Heart right ventricle (tissue), 16 donors: ENCODE results near the gene AVPR2. TPM values are rescaled to one million over a fixed set of nuclear protein-coding genes. Genes with fewer than 3 reads are reported as not detected.

Source experiments
- ATAC-seq, 8 donors: fragments of 200-7000 bp; cut with Tn5 transposase; one replicate each; pipeline ENCODE4 v1.9.1; 2020; ENCODE audit warnings: mild to moderate bottlenecking in 8 of 8, moderate library complexity in 8 of 8, moderate number of reproducible peaks in 1 of 8
- DNase-seq, 2 donors: peaks; one replicate each; pipeline ENCODE4 v3.0.0-alpha.2; 2020
- H3K27ac ChIP-seq, 10 donors: fragments of 200-600 bp; sonication (generic) in 2 of 10; one replicate each; pipeline versions ENCODE4 v1.5.0 to v1.8.0; 2020 to 2022; ENCODE audit warnings: mild to moderate bottlenecking in 3 of 10
- H3K27me3 ChIP-seq, 7 donors: fragments of 200-600 bp; one replicate each; pipeline ENCODE4 v1.8.0; 2021 to 2022; ENCODE audit warnings: mild to moderate bottlenecking in 2 of 7
- H3K36me3 ChIP-seq, 9 donors: fragments of 200-600 bp; sonication (generic) in 1 of 9; one replicate each; pipeline versions ENCODE4 v1.5.0 to v1.8.0; 2020 to 2022; ENCODE audit warnings: mild to moderate bottlenecking in 2 of 9
- H3K4me1 ChIP-seq, 9 donors: fragments of 200-600 bp; sonication (generic) in 1 of 9; one replicate each; pipeline versions ENCODE4 v1.5.0 to v1.8.0; 2020 to 2022; ENCODE audit warnings: mild to moderate bottlenecking in 4 of 9
- H3K4me3 ChIP-seq, 10 donors: fragments of 200-600 bp; sonication (generic) in 2 of 10; one replicate each; pipeline versions ENCODE4 v1.5.0 to v1.8.0; 2020 to 2022; ENCODE audit warnings: mild to moderate bottlenecking in 7 of 10, moderate library complexity in 2 of 10
- H3K9me3 ChIP-seq, 11 donors: fragments of 200-600 bp in 10 of 11; sonication (generic) in 2 of 11; one replicate each; pipeline versions ENCODE4 v1.5.0 to v1.8.0; 2013 to 2022; ENCODE audit warnings: mild to moderate bottlenecking in 2 of 11, control low read depth in 1 of 11, moderate library complexity in 1 of 11
- WGBS, 2 donors: extraction: QIAGEN DNeasy Blood & Tissue Kit; methylation state at CpG; one replicate each; pipeline ENCODE4 v1.1.7; 2013; ENCODE audit warnings: inconsistent platforms in 1 of 2; 5-methylcytosine and 5-hydroxymethylcytosine counted together
- intact Hi-C, 10 donors: fragments of 100-400 bp; cut with DNase I; formaldehyde crosslinking; loops; one replicate each; pipeline versions ENCODE4 v1.11.1 to v1.14.2; 2022
- polyA plus RNA-seq, 2 donors: library from polyadenylated mRNA; stranded (reverse); fragments of 200-250 nt; gene quantifications; one replicate each; pipeline ENCODE4 v1.2.3, GENCODE V29; 2013
- total RNA-seq, 10 donors: library from RNA; stranded (reverse); fragmentation: NEBNext Ultra II Directional in 3 of 10; extraction: Animal tissue kit (Norgen Biotek cat#: 25700) in 3 of 10; gene quantifications; one replicate each; pipeline versions ENCODE4 v1.2.1 to v1.2.4, GENCODE V29; 2021 to 2023
- TF ChIP-seq, protein P1 (sequence below), 9 donors: fragments of 200-600 bp; sonication (generic) in 2 of 9; IDR thresholded peaks; one replicate each; pipeline versions ENCODE4 v1.5.0 to v1.8.0; 2021 to 2022; ENCODE audit warnings: antibody characterized with exemption in 9 of 9, mild to moderate bottlenecking in 5 of 9, moderate library complexity in 1 of 9
- donor health status: Arrhythmogenic right ventricular cardiomyopathy.
- donor health status: ischemic (EF 13 %, LVEDD 7.1; RV severe dilation, severe dysfunction).
- donor health status: healthy with polysubstance abuse.
- donor health status: DM: no; HTN: yes; CAD: no.
- donor health status: DM: no; HTN: no; CAD: no.
- donor health status: ischemic (EF 25% LVEDD 6.9; RV normal size, moderate dysfunction).
- donor health status: ischemic (EF 25% LVEDD 5.7; RV mildly dilated, moderate dysfunction).
- donor health status: healthy.
- donor health status: DM: yes; HTN: yes; CAD: no.
- donor health status: Ischemic cardiomyopathy.
- donor health status: ischemic (EF 35%, LVEDD 5.7; RV mildly dilated, moderate dysfunction).
- donor health status: nonischemic (EF 11% LVEDD 7.7; RV severe dilation, severe dysfunction).
- donor health status: DM: yes; HTN: yes; CAD: no.
- donor health status: PGD.
- donor health status: ischemic (EF 29% LVEDD 5.4; RV normal size, mild dysfunction).
- donor health status: nonischemic (EF 23%, LVEDD 6.1; RV moderate dilation, normal function).

The AVPR2 gene
- total and polyA plus RNA-seq, 12 donors: 1.4 to 8.9 (median 2.4) TPM

DNA sequence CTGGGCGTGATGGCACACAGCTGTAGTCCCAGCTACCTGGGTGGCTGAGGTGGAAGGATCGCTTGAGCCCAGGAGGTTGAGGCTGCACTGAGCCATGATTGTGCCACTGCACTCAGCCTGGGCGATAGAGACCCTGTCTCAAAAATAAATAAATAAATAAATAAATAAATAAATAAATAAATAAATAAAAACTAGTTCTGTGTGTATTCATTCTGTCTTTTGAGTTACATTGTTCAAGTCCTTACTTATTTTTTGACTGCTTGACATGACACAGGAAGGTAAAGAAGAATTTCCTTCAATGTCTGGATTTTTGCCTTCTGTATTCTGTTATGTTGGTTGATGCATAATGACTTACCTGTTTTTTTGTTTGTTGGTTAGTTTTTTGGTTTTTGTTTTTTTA lies 32.6 kb downstream of the AVPR2 start:
- peaks cover 0 to 34% (median 15%) of the 10 kb centered on the region in 9 donors for H3K4me1 ChIP-seq
- no peaks in the 10 kb centered on the region for H3K9me3 ChIP-seq
- H3K36me3 ChIP-seq: peaks cover 0 to 14% (median 0%) of the 10 kb centered on the region in 9 donors
- DNase-seq (no peak), ATAC-seq (no peak)
- TF ChIP-seq, protein P1, sequence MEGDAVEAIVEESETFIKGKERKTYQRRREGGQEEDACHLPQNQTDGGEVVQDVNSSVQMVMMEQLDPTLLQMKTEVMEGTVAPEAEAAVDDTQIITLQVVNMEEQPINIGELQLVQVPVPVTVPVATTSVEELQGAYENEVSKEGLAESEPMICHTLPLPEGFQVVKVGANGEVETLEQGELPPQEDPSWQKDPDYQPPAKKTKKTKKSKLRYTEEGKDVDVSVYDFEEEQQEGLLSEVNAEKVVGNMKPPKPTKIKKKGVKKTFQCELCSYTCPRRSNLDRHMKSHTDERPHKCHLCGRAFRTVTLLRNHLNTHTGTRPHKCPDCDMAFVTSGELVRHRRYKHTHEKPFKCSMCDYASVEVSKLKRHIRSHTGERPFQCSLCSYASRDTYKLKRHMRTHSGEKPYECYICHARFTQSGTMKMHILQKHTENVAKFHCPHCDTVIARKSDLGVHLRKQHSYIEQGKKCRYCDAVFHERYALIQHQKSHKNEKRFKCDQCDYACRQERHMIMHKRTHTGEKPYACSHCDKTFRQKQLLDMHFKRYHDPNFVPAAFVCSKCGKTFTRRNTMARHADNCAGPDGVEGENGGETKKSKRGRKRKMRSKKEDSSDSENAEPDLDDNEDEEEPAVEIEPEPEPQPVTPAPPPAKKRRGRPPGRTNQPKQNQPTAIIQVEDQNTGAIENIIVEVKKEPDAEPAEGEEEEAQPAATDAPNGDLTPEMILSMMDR (IDR thresholded peaks at IDR 0.05): no peak
- WGBS, 2 donors: 89 to 97% methylated on average over 3 of the region's 3 CpGs
- H3K4me3 ChIP-seq: no peak overlapping the region
- intact Hi-C loops: no loop called here
- H3K27me3 ChIP-seq: peaks cover 0 to 45% (median 0%) of the 10 kb centered on the region in 7 donors
- H3K27ac ChIP-seq: no peak overlapping the region

DNA sequence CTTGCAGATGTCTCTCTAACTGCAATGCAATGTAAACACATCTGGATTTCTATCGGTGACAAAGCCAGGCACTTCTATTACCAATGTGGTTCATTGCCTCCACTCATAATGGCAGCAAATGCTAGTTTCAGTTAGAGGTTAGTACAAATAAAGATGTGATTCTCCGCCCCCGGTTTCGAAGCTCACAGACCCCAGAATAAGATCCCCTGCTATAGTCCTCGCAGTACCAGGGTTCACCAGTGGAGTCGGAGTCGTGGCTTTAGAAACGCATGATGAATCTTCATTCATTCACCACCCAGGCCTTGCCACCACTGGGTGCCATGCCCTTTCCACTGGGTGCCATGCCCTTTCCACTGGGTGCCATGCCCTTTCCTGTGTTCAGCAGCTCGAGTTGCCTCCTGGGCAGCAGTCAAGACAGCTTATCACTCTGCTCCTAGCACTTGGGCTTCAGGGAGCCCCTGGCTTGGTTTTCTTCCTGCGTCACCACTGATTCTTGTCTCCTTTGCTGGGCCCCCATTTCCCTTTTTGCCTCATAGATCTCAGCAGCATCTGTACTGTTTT lies 33.8 kb downstream of the AVPR2 start:
- peaks cover 0 to 57% (median 0%) of the 10 kb centered on the region in 7 donors for H3K27me3 ChIP-seq
- intact Hi-C loops: no loop called here
- H3K27ac ChIP-seq: no peak overlapping the region
- H3K4me1 ChIP-seq: peaks cover 0 to 31% (median 11%) of the 10 kb centered on the region in 9 donors
- TF ChIP-seq, protein P1 (IDR thresholded peaks at IDR 0.05): no peak
- DNase-seq (no peak), ATAC-seq (no peak)
- WGBS, 2 donors: 83% methylated on average over 10 of the region's 10 CpGs
- H3K36me3 ChIP-seq: peaks cover 0 to 3% (median 0%) of the 10 kb centered on the region in 9 donors
- H3K4me3 ChIP-seq: no peak overlapping the region
- no peaks in the 10 kb centered on the region for H3K9me3 ChIP-seq

DNA sequence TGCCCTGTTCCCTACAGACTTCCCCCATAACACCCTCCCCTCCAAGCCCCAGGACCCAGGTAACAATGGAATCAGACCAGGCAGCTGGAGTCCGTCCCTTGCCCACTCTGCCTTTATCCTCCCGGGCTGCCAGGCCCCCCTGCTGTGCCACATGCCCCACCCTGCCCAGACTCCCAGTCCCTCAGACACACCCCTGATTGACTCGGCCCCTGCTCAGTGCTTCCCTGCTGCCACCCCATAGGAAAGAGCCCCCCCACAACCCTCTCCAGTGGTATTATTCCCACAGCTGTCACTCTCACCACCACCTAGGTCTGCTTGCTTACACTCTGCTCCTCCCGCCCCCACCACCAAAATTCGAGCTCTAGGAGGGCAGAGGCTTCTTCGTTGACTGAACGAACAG lies 35.1 kb downstream of the AVPR2 start:
- Histone ChIP-seq H3K4me3 (no peak overlapping the region), H3K27me3 (peaks cover 0 to 68% (median 0%) of the 10 kb centered on the region in 7 donors), H3K36me3 (no peaks in the 10 kb centered on the region), H3K27ac (no peak overlapping the region), H3K9me3 (no peaks in the 10 kb centered on the region), H3K4me1 (peaks cover 0 to 29% (median 4%) of the 10 kb centered on the region in 9 donors)
- WGBS, 2 donors: 69 to 77% methylated on average over 7 of the region's 7 CpGs
- DNase-seq (no peak), ATAC-seq (no peak)
- TF ChIP-seq, protein P1 (IDR thresholded peaks at IDR 0.05): no peak
- intact Hi-C loops: no loop called here

DNA sequence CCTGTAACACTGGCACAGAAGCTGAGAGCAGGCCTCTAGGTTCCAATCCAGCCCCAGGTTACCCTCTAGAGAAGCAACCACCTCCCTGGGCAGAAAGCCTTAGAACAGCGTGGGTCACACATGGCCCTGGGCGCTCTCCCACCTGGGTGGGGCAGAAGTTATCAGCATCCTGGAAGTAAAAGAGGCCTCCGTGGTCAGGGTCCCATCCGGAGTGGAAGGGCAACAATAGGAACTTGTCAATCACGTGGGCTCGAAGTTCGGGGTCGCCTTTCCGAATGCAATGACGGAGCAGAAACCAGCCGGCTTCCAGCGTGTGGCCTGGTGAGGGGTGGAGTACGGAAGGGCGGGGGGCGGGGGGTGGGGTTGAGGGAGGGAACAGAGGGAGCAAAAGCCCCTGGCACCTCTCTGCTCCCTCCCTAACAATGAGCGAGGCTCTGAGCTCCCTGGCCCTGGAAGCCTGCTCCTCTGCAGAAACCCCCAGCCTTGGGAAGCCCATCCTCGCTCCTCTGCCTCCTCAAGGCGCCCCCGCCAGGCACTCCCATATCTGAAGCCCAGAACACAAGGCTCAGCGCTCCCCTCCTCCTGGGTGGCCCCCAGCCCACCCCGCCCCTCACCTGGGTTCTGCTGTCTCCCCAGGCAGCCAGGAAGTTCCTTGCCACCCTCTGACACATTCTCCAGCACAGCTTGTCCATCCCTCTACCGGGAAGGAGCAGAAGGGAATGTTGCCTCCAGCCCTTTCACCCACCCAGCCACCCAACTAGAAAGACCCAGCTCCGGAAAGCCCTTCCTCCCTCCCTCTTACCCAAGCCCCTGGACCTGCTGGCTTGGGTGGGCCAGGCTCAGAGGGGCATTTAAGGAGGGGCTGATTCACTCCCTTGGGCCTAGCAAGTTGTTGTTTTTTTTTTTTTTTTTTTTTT lies 37.1 kb downstream of the AVPR2 start:
- Histone ChIP-seq H3K4me3 (peak overlapping the region in 3 of 10 donors; percentile 14 to 23 (median 18)), H3K4me1 (peaks cover 0 to 29% (median 0%) of the 10 kb centered on the region in 9 donors), H3K36me3 (no peaks in the 10 kb centered on the region), H3K27ac (peak overlapping the region in 6 of 10 donors; percentile 10 to 69 (median 34)), H3K9me3 (no peaks in the 10 kb centered on the region), H3K27me3 (peaks cover 0 to 64% (median 0%) of the 10 kb centered on the region in 7 donors)
- DNase-seq (no peak), ATAC-seq (peak in 3 of 8 donors; percentile 5 to 50 (median 36))
- 52 to 60% methylated on average over 21 to 23 of the region's 23 CpGs for WGBS, 2 donors
- TF ChIP-seq, protein P1 (IDR thresholded peaks at IDR 0.05): no peak
- intact Hi-C loops: loop anchor here in 1 of 10 donors (10.0 kb wide), 1 partner anchor 147 kb away; the partner anchor contains the start of genes IDH3G and SSR4
